Spleen (tissue), 7 donors: ENCODE data around the gene NRG3.

Experiments
- POLR2AphosphoS5 ChIP-seq, 3 donors: sonication (generic); formaldehyde crosslinking; IDR thresholded peaks; one replicate each; pipeline ENCODE4 v1.5.1; 2017; ENCODE audit warnings: antibody characterized with exemption in 3 of 3
- TF ChIP-seq, protein P1 (sequence below), 11 experiments: fragments of 200-600 bp in 7 of 11; fragments of 450-650 bp in 4 of 11; sonication (generic) in 4 of 11; IDR thresholded peaks in 8 of 11; conservative IDR thresholded peaks in 3 of 11; 1 replicate in 7 of 11; 2 replicates in 4 of 11; pipeline versions ENCODE4 v1.4.0 to v1.8.0; 2016 to 2021; ENCODE audit warnings: antibody characterized with exemption in 11 of 11, inconsistent platforms in 4 of 11, mild to moderate bottlenecking in 1 of 11
- donor health status: DM: no; HTN: no; CAD: no; lungs with moderate emphysema.
- donor health status: DM: no; HTN: no; CAD: no.
- donor health status: DM: no; HTN: no; CAD: no.

DNA sequence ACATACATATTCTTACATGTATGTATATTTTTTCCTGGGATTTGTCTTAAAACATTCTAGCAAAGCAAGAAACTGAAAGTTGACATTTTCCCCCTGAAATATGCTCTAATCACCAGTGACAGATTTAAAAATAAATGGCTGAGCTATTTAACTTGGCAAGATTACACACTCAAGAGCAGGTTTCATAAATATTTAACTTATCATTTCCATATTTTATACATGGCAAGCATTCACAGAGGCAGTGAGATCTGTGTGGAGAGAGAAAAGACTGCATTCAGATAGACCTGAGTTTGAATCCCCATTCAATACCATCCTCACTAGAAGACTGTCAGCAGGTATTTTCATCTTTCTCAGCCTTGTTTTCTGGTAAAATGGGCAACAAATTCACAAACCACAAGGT, 1043.0 kb downstream of the NRG3 start:
- no peak for TF ChIP-seq POLR2AphosphoS5 (IDR thresholded peaks at IDR 0.05)
- TF ChIP-seq, protein P1, sequence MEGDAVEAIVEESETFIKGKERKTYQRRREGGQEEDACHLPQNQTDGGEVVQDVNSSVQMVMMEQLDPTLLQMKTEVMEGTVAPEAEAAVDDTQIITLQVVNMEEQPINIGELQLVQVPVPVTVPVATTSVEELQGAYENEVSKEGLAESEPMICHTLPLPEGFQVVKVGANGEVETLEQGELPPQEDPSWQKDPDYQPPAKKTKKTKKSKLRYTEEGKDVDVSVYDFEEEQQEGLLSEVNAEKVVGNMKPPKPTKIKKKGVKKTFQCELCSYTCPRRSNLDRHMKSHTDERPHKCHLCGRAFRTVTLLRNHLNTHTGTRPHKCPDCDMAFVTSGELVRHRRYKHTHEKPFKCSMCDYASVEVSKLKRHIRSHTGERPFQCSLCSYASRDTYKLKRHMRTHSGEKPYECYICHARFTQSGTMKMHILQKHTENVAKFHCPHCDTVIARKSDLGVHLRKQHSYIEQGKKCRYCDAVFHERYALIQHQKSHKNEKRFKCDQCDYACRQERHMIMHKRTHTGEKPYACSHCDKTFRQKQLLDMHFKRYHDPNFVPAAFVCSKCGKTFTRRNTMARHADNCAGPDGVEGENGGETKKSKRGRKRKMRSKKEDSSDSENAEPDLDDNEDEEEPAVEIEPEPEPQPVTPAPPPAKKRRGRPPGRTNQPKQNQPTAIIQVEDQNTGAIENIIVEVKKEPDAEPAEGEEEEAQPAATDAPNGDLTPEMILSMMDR (IDR thresholded peaks at IDR 0.05 in 8 of 11, conservative IDR thresholded peaks at IDR 0.05 in 3 of 11), result no peak
